Endothelial cell of umbilical vein (primary cell): Measurements from ENCODE around the gene UBE2Q2. TPM values are rescaled to one million over a fixed set of nuclear protein-coding genes. Genes with fewer than 3 reads are reported as not detected.

Experiments used
- BruUV-seq: library from RNA; stranded (reverse); fragments of 400-500 nt; replicated peaks from 2 replicates; lab custom pipeline; 2021; lab: Mats Ljungman, UMichigan
- CTCF ChIA-PET: fragments of 300-600, 350-600 bp; sonication (Branson Sonifier 250); formaldehyde crosslinking; loops from one replicate; lab custom pipeline; 2021; ENCODE audit warnings: antibody characterized with exemption, inconsistent platforms; lab: Charles Lee
- POLR2A ChIA-PET: fragments of 300-600, 350-600 bp; sonication (Branson Sonifier 250); formaldehyde crosslinking; loops from one replicate; lab custom pipeline; 2021; ENCODE audit warnings: antibody characterized with exemption, inconsistent platforms; lab: Charles Lee
- DNase-seq: peaks from one replicate; pipeline ENCODE4 v3.0.0-alpha.2; 2011; ENCODE audit warnings: low read depth, low spot score
- FAIRE-seq: peaks from 2 replicates; lab custom pipeline; 2011; peaks lifted over from hg19 to GRCh38; lab: Jason Lieb, UNC
- H2AFZ ChIP-seq: 2 replicates; pipeline ENCODE4 v1.6.0; 2012; ENCODE audit warnings: low read depth, low read length, control low read depth, inconsistent platforms
- H3K27ac ChIP-seq: 2 replicates; pipeline ENCODE4 v1.5.1; 2011; ENCODE audit warnings: low read depth, mild to moderate bottlenecking, control low read depth, low read length, moderate library complexity; ENCODE audit not compliant: insufficient read depth
- H3K27me3 ChIP-seq, 2 experiments: 2 replicates each; pipeline versions ENCODE4 v1.6.0 to v1.6.1; 2011; ENCODE audit warnings: low read length in 2 of 2, mixed read lengths in 1 of 2; ENCODE audit not compliant: control insufficient read depth in 2 of 2, insufficient read depth in 2 of 2
- H3K36me3 ChIP-seq, 2 experiments: 2 replicates in 1 of 2; 3 replicates in 1 of 2; pipeline ENCODE4 v1.5.1; 2011; ENCODE audit warnings: low read length in 2 of 2, mild to moderate bottlenecking in 1 of 2, moderate library complexity in 1 of 2; ENCODE audit not compliant: control insufficient read depth in 2 of 2, insufficient read depth in 2 of 2; ENCODE audit errors: extremely low read depth in 1 of 2
- H3K4me1 ChIP-seq: 3 replicates; pipeline ENCODE4 v1.5.1; 2011; ENCODE audit warnings: mild to moderate bottlenecking, low read length; ENCODE audit not compliant: control insufficient read depth, insufficient read depth; ENCODE audit errors: extremely low read depth
- H3K4me2 ChIP-seq: 2 replicates; pipeline ENCODE4 v1.6.1; 2011; ENCODE audit warnings: low read length, control low read depth, mixed read lengths; ENCODE audit not compliant: insufficient read depth
- H3K4me3 ChIP-seq, 3 experiments: fragments of 200-600 bp in 1 of 3; sonication (generic), shearing (Covaris generic) in 1 of 3; replicated peaks in 1 of 3; 2 replicates each; pipeline ENCODE4 v1.5.1; 2011 to 2016; ENCODE audit warnings: control low read depth in 3 of 3, low read length in 3 of 3, mild to moderate bottlenecking in 2 of 3, inconsistent platforms in 1 of 3, low read depth in 1 of 3, moderate library complexity in 1 of 3; ENCODE audit not compliant: insufficient read depth in 1 of 3
- H3K79me2 ChIP-seq: 2 replicates; pipeline ENCODE4 v1.6.0; 2012; ENCODE audit warnings: low read length, inconsistent platforms; ENCODE audit not compliant: control insufficient read depth, insufficient read depth
- H3K9ac ChIP-seq: replicated peaks from 2 replicates; pipeline ENCODE3; 2011; ENCODE audit warnings: low read length, control low read depth; ENCODE audit not compliant: insufficient read depth; ENCODE audit errors: extremely low read depth
- H3K9me1 ChIP-seq: replicated peaks from 3 replicates; pipeline ENCODE4 v1.6.0; 2011; ENCODE audit warnings: mild to moderate bottlenecking, low read length; ENCODE audit not compliant: control insufficient read depth, insufficient read depth; ENCODE audit errors: extremely low read depth
- H3K9me3 ChIP-seq: replicated peaks from 2 replicates; pipeline ENCODE4 v1.5.1; 2012; ENCODE audit warnings: low read length, inconsistent platforms; ENCODE audit not compliant: control insufficient read depth, insufficient read depth
- H4K20me1 ChIP-seq: replicated peaks from 2 replicates; pipeline ENCODE3; 2011; ENCODE audit warnings: mild to moderate bottlenecking, low read length; ENCODE audit not compliant: control insufficient read depth, insufficient read depth; ENCODE audit errors: extremely low read depth
- EZH2 ChIP-seq: IDR thresholded peaks from 2 replicates; pipeline ENCODE4 v1.6.1; 2012; ENCODE audit warnings: borderline replicate concordance, low read depth, mild to moderate bottlenecking, moderate library complexity, low read length, inconsistent platforms; ENCODE audit not compliant: severe bottlenecking
- FOS ChIP-seq: IDR thresholded peaks from 2 replicates; pipeline ENCODE4 v1.6.1; 2011; ENCODE audit warnings: mild to moderate bottlenecking, low read length, moderate library complexity, borderline replicate concordance; ENCODE audit not compliant: insufficient read depth
- GATA2 ChIP-seq: IDR thresholded peaks from 2 replicates; pipeline ENCODE4 v1.7.0; 2011; ENCODE audit warnings: low read depth, mild to moderate bottlenecking, moderate library complexity, mixed read lengths, low read length; ENCODE audit not compliant: insufficient read length, insufficient read depth
- JUN ChIP-seq: IDR thresholded peaks from 2 replicates; pipeline ENCODE4 v1.6.1; 2011; ENCODE audit warnings: borderline replicate concordance, low read depth; ENCODE audit not compliant: insufficient read length, insufficient read depth
- MAX ChIP-seq: IDR thresholded peaks from 2 replicates; pipeline ENCODE4 v1.6.1; 2011; ENCODE audit not compliant: insufficient read depth, insufficient read length
- MYC ChIP-seq: IDR thresholded peaks from one replicate; pipeline ENCODE4 v1.6.1; 2011; ENCODE audit warnings: mild to moderate bottlenecking, low read depth, low read length
- POLR2A ChIP-seq: IDR thresholded peaks from 2 replicates; pipeline ENCODE4 v1.6.1; 2012; ENCODE audit warnings: low read depth, mild to moderate bottlenecking, control low read depth, low read length
- POLR2AphosphoS5 ChIP-seq: IDR thresholded peaks from 2 replicates; pipeline ENCODE4 v1.6.1; 2012; ENCODE audit warnings: low read depth, mild to moderate bottlenecking, control low read depth, low read length, moderate library complexity; ENCODE audit not compliant: insufficient read depth
- dilution Hi-C: fragments of 300-500 bp; cut with MboI; formaldehyde crosslinking; loops from one replicate; pipeline ENCODE4 v1.15.0; 2019; ENCODE audit warnings: low sequenced_read_pairs; ENCODE audit not compliant: extremely low pct_ligation_motif_present
- intact Hi-C: fragments of 100-400 bp; cut with micrococcal nuclease; formaldehyde crosslinking; loops from one replicate; pipeline ENCODE4 v1.10.0; 2022
- polyA plus RNA-seq, 4 experiments: library from polyadenylated mRNA; depleted of rRNA in 3 of 4; stranded (reverse) in 3 of 4; unstranded in 1 of 4; fragments of >200 nt; gene quantifications; 2 replicates each; pipeline versions ENCODE4 v1.2.1 to v1.2.3, GENCODE V29; 2011 to 2012; ENCODE audit warnings: missing spikeins in 1 of 4
- total RNA-seq: library from RNA; stranded (reverse); gene quantifications from 2 replicates; pipeline ENCODE4 v1.2.3, GENCODE V29; 2021
- TF ChIP-seq, protein P1 (sequence below), 2 donors: IDR thresholded peaks; 1 replicate in 1 of 2; 2 replicates in 1 of 2; pipeline ENCODE4 v1.5.1; 2011; ENCODE audit warnings: low read length in 2 of 2, mild to moderate bottlenecking in 2 of 2, moderate library complexity in 2 of 2, control low read depth in 1 of 2, inconsistent platforms in 1 of 2, low read depth in 1 of 2; ENCODE audit not compliant: insufficient read depth in 1 of 2; ENCODE audit errors: extremely low read depth in 1 of 2

The UBE2Q2 gene
- total and polyA plus RNA-seq, 2 donors (not counting 3 experiments of a cell fraction or from before 2014, with no cell fraction given), result 12.9 to 32.8 TPM

DNA sequence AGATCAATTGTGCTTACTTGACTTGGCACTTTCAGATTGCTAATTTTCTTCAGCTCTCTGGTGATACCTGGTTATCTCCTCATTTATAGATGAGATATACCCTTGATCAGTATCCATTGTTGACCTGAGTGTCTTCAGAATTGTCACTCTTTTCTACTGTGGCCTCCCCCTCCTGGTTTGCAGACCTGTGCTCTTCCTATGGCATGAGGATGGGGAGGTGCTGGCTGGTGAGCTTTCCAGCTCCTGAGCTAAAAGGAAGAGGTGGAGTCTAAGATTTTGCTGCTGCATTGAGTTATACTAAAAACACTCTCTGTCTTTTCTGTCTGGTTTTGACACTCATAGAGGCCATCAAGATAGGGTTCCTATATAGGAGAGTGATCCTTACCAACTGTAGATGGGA, 23.7 kb downstream of the UBE2Q2 start:
- no peak for TF ChIP-seq MYC
- TF ChIP-seq EZH2, result no peak
- TF ChIP-seq GATA2, result no peak
- TF ChIP-seq POLR2AphosphoS5, result no peak
- no peak for TF ChIP-seq FOS
- no peak for TF ChIP-seq MAX
- TF ChIP-seq POLR2A, result no peak
- TF ChIP-seq, protein P1, sequence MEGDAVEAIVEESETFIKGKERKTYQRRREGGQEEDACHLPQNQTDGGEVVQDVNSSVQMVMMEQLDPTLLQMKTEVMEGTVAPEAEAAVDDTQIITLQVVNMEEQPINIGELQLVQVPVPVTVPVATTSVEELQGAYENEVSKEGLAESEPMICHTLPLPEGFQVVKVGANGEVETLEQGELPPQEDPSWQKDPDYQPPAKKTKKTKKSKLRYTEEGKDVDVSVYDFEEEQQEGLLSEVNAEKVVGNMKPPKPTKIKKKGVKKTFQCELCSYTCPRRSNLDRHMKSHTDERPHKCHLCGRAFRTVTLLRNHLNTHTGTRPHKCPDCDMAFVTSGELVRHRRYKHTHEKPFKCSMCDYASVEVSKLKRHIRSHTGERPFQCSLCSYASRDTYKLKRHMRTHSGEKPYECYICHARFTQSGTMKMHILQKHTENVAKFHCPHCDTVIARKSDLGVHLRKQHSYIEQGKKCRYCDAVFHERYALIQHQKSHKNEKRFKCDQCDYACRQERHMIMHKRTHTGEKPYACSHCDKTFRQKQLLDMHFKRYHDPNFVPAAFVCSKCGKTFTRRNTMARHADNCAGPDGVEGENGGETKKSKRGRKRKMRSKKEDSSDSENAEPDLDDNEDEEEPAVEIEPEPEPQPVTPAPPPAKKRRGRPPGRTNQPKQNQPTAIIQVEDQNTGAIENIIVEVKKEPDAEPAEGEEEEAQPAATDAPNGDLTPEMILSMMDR (IDR thresholded peaks at IDR 0.05; ENCODE audit: extremely low read depth in 1 of 2, insufficient read depth in 1 of 2, low read depth in 1 of 2, low read length in 2 of 2), result no peak
- TF ChIP-seq JUN, result no peak
- BruUV-seq, result no TSS peak
- ChIA-PET CTCF (no interaction called here), POLR2A (no interaction called here)
- no peak overlapping the region for H2AFZ ChIP-seq
- no peaks in the 10 kb centered on the region for H3K27me3 ChIP-seq
- dilution Hi-C loops (no loop called here), intact Hi-C loops (no loop called here)
- H3K9me1 ChIP-seq, result no peaks in the 10 kb centered on the region
- no peaks in the 10 kb centered on the region for H3K9me3 ChIP-seq
- H3K79me2 ChIP-seq, result peaks cover 17% of the 10 kb centered on the region
- H3K4me1 ChIP-seq, result no peaks in the 10 kb centered on the region
- no peak overlapping the region for H3K9ac ChIP-seq
- H3K4me3 ChIP-seq, result no peak overlapping the region
- no peak overlapping the region for H3K4me2 ChIP-seq
- FAIRE-seq (no peak), DNase-seq (no peak)
- peaks cover 0 to 2% of the 10 kb centered on the region in 2 experiments for H3K36me3 ChIP-seq
- H3K27ac ChIP-seq, result no peak overlapping the region
- H4K20me1 ChIP-seq, result no peaks in the 10 kb centered on the region
